DMS153 (cell line): ENCODE measurements around the gene TMEM221.

ENCODE experiments used
- DNase-seq: peaks from one replicate; lab custom pipeline; 2025; lab: John Stamatoyannopoulos, UW

Gene TMEM221

DNA sequence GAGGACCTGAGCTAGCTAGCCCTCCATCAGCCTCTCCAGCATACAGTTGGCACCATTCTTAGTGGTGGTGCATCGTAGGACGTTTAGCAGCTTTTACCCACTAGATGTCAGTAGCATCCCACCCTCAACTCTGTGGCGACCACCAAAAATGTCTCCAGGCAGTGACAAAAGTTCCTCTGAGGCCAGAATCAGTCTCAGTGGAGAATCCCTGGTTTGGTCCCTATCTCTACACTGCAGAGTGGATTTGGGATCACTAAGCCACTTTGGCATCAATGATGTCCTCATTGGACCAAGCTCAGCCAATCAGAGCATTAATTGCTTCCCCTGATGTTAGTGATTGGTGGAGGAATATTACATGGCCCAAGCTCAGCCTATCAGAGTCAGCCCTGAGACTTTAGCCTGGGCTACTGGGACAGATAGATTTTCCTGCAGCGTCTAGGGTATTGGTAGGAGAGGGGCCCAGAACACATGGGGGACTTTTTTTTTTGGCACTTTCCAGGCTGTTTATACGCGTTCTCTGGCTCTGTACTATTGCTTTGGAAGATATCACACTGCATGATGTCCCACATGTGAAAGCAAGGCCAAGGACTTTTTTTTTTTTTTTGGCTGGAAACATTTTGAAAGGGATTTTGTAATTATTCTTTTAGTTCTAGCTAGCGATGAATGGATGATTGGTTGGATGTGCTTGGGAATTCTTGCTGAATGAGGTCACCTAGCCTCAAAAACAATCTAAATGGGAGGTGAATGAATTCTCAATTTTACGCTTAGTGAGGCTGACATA lies 7.0 kb downstream of the TMEM221 start:
- no peak for DNase-seq

DNA sequence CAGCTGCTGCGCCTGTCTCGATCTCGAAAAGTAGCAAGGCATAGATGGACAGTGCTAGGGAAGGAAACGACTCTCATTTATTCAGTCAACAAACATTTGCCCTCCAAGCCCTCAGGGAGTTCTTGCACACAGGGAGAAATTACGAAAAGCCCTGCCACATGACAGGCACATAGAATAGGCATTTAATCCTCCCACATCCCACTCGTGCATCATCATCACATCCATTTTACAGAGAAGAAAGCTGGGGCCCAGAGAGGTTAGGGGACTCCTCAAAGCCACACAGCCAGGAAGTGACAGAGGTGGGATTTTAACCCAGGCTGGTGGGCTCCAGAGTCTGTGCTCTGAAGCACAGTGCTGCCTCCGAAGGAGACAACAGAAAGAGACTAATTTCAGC lies 11.6 kb downstream of the TMEM221 start:
- no peak for DNase-seq

- DNase-seq = no peak
Measured at GRCh38 chr19:17436094-17436873, 12.2 kb downstream of the TMEM221 start.

DNA sequence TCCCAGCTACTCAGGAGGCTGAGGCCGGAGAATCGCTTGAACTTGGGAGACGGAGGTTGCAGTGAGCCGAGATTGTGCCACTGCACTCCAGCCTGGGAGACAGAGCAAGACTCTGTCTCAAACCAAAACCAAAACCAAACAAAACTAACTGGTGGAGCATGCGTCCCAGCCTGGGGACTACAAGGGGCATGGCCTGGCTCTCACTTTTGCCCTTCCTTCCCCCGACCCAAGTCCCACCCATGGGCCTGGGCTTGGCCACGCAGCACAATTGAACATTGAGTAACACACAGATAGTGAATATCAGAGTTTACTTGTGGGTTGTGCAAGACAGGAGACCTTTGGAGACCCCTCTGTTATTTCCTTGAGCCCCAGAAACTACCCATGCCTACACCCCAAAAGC lies 13.2 kb downstream of the TMEM221 start:
- DNase-seq = no peak

DNA sequence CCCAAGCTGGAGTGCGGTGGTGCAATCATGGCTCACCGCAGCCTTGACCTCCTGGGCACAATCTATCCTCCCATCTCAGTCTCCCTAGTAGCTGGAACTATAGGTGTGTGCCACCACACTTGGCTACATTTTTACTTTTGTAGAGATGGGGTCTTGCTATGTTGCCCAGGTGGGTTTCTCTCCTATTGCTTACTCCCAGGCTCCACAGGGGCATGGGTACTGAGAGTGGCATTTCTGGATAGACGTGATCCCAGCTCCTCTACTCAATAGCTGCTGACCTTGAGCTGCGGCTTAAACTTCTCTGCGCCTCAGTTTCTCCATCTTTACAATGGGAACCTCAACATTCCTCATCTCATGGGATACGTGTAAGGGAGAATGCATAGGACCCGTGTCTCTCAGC lies 17.1 kb downstream of the TMEM221 start:
- no peak for DNase-seq

DNA sequence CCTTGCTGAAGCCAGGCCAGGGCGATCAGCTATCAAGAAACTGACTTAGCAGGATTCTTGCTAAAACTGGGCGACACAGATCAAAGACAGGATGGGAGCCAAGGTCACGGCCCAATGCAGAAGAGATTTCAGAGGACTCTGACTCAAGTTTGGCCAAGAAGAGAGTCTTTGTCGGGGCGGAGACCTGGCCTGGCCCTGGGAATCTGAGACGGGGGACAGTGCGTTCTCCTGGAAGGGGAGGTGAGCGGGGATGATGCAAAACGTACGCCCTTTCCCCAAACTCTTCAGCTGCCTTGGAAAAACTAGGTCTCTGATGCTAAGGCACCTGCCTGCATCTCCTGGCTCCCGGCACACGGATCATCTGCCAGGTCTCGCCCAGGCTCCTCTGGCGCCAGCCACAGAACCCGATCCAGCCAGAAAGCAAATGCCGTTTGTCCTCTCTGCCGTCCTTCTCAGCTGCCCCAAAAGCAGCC lies 18.8 kb downstream of the TMEM221 start:
- no peak for DNase-seq

- DNase-seq = no peak
Measured at GRCh38 chr19:17424743-17425365, 23.6 kb downstream of the TMEM221 start.

DNA sequence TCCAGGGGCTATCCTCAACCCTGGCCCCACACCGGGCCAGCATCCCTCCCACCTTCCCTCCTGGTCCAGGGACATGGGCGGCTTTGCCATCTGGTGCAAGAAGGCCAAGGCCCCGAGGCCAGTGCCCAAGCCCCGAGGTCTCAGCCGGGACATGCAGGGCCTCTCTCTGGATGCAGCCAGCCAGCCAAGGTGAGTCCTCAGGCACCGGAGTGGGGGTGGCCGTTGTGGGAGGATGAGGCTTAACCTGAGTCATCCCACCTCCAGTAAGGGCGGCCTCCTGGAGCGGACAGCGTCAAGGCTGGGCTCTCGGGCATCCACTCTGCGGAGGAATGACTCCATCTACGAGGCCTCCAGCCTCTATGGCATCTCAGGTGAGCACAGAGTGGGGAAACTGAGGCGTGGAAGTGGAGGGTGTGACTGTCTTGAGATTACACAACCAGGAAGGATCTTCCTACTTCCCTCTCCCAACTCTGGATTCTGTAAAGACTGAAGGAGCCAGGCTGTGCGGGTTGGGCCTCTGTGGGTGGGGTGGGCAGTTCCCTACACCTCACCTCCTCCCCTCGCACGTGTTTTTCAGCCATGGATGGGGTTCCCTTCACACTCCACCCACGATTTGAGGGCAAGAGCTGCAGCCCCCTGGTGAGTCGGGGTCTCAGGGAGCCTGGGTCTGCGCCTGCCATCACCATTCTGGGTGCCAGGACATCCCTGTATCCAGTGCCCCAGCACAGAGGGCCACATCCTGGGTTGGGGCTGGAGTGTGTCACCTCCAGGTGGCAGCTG lies 24.8 kb downstream of the TMEM221 start:
- DNase-seq = no peak

GRCh38 chr19:17421942-17422341 lies 26.5 kb downstream of the TMEM221 start:
- DNase-seq = no peak

DNA sequence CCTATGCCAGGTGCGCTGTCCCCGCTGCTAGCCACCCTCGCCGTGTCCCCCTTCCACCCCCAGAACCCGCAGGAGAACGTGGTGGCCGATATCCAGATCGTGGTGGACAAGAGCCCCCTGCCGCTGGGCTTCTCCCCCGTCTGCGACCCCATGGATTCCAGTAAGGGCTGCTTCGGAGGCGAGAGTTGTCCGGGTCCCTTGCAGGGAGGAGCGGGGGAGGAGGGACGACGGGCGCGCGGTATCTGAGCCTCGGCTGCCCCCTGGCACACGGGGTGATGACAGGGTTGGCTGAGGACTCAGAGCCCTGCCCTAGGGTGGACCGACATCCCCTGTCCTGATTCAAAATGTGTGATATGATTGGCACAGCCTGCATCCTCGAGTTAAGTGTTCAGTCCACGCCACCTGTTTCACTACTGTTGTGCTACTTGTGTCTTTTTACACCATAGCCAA lies 28.0 kb downstream of the TMEM221 start:
- peak; percentile 1 for DNase-seq

GRCh38 chr19:17419621-17420474 lies 28.6 kb downstream of the TMEM221 start, which contains the start of gene MVB12A:
MVB12A (plus strand) TSS chr19:17420047; CDS start chr19:17420136, 89 bp downstream.
- peak; percentile 98 for DNase-seq

DNA sequence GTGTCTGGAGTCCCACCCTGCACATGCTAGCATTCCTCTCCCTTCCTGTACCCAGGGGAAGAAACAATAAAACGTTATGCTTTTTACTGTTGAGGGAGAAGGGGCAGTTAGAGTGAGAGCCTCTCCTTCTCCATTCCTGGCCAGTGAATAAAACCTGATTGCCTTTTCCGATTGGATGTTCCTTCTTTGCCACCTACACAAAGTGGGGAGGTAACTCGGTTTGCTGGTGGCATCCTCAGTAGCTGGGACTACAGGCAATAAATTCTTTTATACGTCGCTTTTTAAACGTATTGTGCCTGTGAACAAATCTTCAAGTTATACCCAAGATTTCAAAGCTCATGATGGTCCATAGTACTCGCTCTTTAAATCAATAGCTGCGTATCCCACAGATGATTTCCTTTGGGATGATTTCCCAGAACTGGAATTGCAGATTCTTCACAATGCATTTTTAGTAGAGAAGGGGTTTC lies 29.3 kb downstream of the TMEM221 start:
- DNase-seq = no peak

- DNase-seq = no peak
Measured at GRCh38 chr19:17418710-17419109, 29.8 kb downstream of the TMEM221 start.

GRCh38 chr19:17415121-17415520 lies 33.3 kb downstream of the TMEM221 start:
- DNase-seq = no peak

DNA sequence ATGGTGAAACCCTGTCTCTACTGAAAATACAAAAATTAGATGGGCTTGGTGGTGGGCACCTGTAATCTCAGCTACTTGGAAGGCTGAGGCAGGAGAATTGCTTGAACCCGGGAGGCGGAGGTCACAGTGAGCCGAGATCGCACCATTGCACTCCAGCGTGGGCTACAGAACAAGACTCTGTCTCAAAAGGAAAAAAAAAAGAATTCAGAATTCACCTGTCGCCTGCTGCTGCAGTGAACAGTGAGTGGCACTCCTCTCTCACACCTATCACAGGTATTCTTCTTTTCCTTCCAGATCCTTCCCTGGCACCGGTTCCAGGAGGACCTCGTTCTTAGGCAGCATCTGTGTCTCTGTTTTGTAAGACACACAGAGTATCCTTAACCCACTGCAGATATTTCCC lies 34.4 kb downstream of the TMEM221 start:
- DNase-seq = no peak

- no peak for DNase-seq
Measured at GRCh38 chr19:17411801-17412200, 36.7 kb downstream of the TMEM221 start.

DNA sequence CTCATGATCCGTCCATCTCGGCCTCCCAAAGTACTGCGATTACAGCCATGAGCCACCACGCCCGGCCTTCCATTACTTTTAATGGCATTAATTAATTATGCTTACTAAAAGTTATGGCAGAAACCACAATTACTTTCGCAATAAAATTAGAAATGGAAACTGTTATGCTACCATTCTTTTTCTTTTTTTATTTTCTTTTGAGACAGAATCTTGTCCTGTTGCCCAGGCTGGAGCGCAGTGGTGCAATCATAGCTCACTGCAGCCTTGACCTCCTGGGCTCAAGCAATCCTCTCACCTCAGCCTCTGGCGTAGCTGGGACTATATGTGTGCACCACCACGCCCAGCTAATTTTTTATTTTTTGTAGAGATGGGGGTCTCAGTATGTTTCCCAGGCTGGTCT lies 38.5 kb downstream of the TMEM221 start:
- DNase-seq = no peak

- DNase-seq = no peak
Measured at GRCh38 chr19:17406887-17407196, 41.6 kb downstream of the TMEM221 start.

GRCh38 chr19:17406046-17406886 lies 42.2 kb downstream of the TMEM221 start:
- DNase-seq = no peak
